NCI-H510A (cell line): ENCODE results near the gene PLXNA3.

ENCODE experiments used
- DNase-seq: peaks from one replicate; lab custom pipeline; 2025; lab: John Stamatoyannopoulos, UW

Gene PLXNA3

DNA sequence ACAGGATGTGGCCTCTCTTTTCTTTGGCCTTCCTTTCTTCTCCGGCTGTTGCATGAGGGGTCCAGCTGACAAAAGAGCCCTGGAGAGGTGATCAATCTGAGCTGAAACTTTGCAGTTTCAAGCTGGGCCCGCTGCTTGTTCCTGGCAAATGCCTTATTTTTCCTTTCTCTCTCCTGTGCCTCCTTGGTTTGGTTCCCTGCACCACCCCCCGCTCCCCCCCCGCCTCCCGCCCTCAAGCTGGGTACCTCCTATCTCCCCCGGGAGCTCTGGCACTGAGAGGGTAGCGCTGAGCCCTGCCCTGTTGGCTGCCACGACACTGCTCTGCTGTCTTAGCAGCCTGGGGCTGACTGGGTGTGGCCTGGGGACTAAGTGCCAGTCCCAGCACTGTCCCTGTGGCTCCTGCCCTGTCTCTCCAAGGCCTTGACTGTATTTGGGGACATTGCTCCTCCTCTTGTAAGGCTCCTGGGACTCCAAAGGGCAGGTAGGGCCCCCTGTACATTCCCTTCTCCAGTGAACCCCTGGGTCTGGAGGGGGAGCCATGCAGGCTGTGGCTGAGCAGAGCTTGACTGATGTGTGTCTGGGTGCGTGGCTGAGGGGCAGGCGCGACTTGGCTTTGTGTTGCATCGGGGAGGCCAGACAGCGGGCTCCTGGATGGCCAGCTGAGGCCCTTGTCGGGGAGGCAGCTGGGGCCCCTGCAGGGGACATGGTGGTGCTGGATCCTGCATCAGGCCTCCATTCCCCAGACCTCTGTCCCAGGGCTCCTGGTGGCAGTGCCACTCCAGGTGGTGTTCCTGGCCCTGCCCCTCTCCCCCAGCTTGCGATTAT is 1.1 kb downstream of the PLXNA3 start:
- no peak for DNase-seq

DNA sequence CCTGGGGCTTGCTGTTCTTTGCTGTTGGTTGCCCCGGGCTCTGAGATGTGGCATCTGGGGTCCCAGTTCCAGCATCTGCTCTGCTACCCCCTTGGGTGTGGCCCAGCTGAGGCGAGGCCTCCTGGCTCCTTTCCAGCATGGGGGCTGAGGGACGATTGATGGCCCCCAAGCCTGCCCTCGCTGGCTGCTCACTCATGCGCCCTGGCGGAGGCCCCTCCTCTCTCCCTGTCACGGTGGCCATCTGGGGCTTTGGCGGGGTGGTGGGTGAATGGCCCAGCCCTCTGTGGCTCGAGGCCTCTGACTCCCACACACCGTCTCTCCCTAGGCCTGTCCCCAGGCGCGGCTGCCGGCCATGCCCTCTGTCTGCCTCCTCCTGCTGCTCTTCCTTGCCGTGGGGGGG is 1.8 kb downstream of the PLXNA3 start:
- no peak for DNase-seq

DNA sequence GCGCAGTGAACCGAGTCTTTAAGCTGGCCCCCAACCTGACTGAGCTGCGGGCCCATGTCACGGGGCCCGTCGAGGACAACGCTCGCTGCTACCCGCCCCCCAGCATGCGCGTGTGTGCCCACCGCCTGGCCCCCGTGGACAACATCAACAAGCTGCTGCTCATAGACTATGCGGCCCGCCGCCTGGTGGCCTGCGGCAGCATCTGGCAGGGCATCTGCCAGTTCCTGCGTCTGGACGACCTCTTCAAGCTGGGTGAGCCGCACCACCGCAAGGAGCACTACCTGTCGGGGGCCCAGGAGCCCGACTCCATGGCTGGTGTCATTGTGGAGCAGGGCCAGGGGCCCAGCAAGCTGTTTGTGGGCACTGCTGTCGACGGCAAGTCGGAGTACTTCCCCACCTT is 2.2 kb downstream of the PLXNA3 start:
- DNase-seq, result no peak

DNA sequence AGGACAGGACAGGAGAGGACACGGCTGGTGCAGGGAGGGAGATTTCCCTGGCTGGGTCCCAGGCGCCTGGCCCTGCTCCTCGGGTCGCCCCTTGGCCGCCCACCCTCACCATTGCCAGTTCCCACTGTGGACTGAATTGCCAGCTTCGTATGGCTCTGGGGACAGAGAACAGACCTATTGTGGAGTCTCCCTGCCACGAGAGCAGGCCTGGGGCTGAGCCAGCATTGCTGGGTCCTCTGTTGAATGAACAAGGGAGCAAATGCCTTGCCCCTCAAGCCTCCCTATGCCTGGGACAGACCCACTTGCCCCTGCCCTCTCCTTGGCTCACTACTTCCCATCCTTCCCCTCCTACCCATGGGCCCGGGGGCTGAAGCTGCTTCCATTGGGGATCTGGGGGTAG is 4.3 kb downstream of the PLXNA3 start:
- no peak for DNase-seq

DNA sequence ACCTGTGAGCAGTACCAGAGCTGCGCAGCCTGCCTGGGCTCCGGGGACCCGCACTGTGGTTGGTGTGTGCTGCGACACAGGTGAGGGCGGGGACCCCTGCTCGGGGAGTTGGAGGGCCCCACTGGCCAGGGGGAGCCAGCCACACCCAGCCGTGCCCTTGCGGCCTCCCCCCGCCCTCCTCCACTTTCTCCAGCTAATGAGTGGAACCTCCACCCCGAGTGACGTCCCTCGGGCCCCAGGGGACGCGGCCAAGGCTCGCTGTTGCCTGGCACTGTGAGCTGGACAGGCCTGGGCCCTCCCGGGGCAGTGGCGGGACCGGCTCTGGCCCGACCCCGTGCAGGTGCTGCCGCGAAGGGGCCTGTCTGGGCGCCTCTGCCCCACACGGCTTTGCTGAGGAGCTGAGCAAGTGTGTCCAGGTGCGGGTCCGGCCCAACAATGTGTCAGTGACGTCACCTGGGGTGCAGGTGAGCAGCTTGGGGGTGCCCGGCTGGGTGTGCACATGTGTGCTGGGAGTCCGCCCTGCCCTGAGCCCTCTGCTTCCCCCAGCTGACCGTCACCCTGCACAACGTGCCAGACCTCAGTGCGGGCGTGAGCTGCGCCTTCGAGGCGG is 5.6 kb downstream of the PLXNA3 start:
- DNase-seq, result no peak

DNA sequence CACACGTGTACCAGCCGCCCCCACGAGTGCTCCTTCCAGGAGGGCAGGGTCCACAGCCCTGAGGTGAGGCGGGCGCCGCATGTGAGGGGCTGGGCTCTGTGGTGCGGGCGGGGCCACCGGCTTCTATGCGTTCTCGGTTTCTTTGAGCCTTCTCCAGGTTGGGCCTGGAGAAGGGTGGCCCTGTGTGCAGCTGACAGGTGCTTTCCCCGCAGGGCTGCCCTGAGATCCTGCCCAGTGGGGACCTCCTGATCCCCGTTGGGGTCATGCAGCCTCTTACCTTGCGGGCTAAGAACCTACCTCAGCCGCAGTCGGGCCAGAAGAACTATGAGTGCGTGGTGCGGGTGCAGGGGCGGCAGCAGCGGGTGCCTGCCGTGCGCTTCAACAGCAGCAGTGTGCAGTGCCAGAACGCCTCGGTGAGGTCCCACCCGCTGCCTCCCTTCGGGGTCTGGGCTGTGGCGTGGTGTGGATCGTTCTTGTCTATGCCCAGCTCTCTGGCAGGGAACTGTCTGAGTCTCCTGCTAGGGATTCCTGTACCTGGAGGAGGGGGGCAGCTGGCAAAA is 6.8 kb downstream of the PLXNA3 start:
- DNase-seq, result no peak

DNA sequence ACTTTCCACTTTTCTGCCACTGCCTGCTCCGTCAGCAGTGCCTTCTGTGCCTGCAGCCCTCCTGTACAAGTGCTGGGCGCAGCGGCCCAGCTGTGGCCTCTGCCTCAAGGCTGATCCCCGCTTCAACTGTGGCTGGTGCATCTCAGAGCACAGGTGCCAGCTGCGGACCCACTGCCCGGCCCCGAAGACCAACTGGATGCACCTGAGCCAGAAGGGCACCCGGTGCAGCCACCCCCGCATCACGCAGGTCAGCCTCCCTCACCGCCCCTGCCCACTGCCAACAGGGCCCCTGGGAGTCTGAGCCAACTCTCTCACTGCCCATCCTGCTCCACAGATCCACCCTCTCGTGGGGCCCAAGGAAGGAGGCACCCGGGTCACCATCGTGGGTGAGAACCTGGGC is 7.5 kb downstream of the PLXNA3 start:
- no peak for DNase-seq

DNA sequence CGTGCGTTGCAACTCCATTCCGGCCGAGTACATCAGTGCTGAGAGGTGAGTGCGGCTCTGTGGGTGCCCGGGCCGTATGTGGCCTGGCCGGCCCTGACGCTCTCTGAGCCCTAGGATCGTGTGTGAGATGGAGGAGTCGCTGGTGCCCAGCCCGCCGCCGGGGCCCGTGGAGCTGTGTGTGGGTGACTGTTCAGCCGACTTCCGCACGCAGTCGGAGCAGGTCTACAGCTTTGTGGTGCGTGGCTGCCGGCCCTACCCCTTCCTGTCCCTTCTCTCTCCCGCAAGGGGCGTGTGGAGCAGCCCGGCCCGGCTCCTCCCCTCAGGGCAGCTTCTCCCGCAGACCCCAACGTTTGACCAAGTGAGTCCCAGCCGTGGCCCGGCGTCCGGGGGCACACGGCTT is 8.0 kb downstream of the PLXNA3 start:
- DNase-seq, result no peak

DNA sequence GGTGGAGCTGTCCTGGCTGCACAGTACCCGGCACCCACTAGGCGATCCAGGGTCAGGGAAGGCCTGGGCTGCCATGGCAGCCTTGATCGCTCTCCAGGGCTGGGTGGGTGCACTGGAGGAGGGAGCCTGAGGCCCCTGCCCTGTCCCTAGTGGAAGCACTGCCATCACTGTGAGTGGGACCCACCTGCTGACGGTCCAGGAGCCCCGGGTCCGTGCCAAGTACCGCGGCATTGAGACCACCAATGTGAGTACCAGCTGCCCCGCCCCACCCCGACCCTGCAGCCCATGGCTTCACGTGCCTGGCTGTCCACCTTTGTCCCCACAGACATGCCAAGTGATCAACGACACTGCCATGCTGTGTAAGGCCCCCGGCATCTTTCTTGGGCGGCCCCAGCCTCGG is 8.8 kb downstream of the PLXNA3 start:
- DNase-seq, result no peak

DNA sequence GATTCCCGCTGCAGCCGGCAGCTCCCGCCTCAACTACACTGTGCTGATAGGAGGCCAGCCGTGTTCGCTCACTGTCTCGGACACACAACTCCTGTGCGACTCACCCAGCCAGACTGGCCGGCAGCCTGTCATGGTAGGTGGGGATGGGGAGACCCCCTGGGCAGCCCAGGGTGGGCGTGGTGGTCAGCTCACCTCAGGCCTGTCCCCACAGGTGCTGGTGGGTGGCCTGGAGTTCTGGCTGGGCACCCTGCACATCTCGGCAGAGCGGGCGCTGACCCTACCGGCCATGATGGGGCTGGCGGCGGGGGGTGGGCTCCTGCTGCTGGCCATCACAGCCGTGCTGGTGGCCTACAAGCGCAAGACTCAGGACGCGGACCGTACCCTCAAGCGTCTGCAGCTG is 9.5 kb downstream of the PLXNA3 start:
- DNase-seq, result no peak

DNA sequence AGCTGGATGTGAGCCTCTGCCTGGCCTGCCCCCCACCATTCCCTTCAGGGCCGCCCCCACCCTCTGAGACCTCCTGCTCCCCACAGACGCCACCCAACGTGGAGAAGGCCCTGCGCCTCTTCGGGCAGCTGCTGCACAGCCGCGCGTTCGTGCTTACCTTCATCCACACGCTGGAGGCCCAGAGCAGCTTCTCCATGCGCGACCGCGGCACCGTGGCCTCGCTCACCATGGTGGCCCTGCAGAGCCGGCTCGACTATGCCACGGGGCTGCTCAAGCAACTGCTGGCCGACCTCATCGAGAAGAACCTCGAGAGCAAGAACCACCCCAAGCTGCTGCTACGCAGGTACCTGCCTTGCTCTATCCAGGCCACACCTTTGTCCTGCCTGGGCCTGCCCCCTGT is 10.1 kb downstream of the PLXNA3 start:
- DNase-seq, result no peak

DNA sequence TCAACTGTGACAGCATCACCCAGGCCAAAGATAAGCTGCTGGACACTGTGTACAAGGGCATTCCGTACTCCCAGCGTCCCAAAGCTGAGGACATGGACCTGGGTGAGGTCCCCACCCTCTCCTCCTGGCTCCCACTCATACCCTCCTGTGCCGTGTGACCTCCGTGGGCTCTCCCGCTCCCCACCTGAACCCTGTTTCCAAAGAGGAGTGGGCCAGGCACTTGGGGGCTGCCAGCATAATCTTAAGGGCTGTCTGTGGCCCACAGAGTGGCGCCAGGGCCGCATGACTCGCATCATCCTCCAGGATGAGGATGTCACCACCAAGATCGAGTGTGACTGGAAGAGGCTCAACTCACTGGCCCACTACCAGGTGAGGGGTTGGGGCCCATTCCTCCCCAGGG is 11.0 kb downstream of the PLXNA3 start:
- no peak for DNase-seq

DNA sequence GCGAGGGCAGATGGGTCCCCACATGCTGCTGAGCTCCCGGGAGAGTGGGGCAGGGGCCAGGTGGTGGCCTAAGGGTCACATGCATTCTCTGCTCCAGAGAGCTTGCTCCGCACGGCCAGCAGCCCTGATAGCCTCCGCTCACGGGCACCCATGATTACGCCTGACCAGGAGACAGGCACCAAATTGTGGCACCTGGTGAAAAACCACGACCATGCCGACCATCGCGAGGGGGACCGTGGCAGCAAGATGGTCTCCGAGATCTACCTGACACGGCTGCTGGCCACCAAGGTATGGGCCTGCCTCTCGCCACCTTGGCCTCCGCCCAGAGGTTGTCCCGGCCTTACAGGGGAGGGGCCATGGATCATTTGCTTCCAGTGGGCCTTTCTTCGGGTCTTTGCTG is 11.8 kb downstream of the PLXNA3 start:
- DNase-seq, result no peak

DNA sequence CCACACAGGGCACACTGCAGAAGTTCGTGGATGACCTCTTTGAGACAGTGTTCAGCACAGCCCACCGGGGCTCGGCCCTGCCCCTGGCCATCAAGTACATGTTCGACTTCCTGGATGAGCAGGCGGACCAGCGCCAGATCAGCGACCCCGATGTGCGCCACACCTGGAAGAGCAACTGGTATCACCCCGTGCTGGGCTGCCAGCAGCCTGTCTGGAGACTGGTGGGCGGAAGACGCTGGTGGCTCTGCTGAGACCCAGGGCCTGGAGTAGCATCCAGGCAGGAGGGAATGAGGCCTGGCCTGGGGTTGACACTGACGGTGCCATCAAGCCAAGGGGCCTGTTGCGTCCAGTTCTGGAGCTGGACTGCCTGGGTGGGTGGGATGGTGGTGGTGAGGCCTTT is 12.4 kb downstream of the PLXNA3 start:
- no peak for DNase-seq

DNA sequence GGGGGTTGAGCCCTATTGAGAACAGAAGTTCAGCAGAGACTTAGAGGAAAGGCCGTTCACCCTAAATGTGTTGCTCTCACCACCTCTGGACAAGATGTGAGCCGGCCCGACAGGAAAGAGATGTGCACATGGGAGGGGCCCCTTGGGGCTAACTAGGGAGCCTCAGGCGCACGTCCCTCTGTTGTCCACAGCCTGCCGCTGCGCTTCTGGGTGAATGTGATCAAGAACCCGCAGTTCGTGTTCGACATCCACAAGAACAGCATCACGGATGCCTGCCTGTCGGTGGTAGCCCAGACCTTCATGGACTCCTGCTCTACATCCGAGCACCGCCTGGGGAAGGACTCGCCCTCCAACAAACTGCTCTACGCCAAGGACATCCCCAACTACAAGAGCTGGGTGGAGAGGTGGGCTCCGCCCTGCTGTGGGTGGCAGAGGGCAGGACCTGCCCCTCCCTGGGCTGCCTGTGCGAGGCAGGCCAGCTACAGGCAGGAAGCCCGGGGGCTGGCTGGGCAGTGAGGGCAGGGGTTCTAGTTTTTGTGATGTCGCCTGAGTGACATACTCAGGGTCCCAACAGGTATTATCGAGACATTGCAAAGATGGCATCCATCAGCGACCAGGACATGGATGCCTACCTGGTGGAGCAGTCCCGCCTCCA is 13.0 kb downstream of the PLXNA3 start:
- DNase-seq, result no peak

DNA sequence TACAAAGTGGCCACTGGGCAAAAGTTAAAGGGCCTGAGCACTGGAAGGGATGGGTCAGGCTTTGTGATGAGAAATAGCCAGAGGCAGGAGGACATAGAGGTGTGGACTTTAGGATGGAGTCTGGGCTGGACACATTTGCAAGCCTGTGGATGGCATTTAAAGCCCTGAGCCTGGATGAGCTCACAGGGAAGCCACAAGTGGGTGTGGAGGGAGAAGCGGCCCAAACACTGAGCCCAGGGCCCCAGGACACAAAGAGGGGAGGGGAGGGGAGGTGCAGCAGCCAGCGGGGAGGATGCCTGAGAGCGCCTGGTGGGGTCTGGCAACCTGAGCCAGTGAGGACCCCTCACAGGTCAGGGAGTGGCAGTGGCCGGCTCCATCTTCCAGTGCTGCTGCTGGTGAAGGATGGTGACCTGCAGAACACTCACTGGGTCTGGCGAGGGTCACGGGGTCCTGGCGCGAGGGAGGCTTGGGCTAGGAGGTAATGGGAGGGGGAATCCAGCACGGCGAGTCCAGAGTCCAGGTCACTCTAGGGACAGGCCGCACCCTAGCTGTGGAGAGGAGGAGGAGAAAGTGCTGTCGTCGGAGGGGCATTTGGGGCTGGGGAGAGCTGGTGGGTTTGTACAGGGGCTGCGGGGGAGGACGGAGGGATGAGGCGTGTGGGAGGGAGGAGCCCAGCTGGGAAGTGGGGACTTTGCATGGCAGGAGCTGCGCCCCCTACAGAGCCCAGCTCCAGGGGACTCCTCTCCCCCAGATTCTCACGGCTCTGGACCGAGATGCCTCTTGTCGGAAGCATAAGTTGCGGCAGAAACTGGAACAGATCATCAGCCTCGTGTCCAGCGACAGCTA is 14.0 kb downstream of the PLXNA3 start:
- DNase-seq, result no peak

DNA sequence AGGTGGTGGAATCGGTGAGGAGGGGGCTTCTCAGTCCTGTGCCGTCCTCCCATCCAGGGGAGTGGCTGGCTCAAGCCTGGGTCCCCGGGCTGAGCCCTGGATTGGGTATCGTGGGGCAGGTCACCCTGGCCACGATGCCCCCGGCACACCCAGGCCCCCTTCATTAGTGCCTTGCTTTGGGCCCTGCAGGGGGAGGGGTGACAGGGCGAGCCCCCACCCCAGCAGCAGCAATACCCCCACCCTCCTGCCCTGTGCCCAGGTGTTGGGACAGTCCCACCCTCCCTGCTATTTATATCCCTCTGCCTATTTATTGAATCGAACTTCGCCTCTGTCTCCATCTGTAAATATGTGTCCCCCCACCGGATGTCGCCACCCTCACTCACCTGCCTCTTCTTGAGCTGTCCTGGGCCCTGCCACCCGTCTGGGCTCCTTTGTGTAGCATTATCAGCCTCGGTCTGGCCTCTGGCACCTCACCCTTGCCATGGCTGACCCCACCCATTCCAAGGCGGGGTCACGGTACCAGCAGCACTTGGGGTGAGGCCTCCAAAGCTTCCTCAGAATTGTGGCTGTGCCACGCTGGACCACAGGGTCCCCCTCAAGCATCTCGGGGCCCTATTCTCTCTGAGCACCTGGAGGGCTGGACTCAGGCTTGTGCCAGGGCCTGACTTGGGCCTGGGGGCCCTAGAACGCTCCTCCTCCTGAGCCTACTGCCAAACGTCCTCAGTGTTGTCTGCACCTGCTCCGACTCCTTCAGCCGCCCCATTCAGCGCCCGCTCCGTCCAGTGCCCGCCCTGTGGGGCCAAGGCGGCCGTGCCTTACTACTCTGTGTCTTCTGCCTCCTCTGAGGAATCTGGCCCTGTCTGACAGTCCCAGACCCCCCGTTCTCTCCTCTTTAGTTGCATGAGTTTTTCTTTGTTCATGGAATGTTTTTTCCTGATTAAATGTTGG is 14.9 kb downstream of the PLXNA3 start:
- no peak for DNase-seq

DNA sequence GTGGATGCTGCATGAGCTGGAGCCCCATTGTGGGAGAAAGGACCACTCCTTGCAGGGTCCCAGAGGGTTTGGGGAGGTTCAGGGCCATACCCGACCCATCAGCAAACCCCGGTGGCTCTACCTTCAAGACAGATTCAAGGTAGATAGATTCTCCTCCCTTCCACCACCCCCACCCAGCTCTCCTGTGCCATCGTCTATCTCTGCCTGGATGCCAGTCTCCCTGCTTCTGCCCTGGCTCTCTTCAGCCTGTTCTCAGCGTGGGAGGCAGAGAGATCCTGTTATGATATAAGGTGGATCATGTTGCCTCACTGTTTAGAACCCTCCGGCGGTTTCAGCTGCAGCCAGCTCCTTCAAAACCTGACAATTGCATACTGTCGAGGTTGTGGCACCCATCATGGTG is 15.6 kb downstream of the PLXNA3 start:
- no peak for DNase-seq

DNA sequence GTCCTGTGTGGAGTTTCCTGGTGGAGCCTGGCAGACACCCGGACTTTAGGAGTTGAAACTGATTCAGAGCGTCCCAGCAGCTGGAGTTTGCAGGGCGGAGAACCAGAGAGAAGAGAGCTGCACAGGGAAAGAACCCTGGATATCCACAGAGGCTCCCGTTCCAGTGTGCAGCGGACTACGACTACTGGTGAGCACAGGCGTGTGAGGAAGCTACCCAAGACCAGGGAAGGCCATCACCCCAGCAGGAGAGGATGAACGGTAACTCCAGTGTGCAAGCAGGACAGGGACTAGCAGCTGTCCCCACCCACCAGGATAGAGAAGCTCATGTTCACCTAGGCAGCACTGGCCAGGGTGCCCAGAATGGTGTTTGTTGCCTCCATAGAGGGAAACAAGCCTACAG is 18.7 kb downstream of the PLXNA3 start:
- DNase-seq, result no peak

DNA sequence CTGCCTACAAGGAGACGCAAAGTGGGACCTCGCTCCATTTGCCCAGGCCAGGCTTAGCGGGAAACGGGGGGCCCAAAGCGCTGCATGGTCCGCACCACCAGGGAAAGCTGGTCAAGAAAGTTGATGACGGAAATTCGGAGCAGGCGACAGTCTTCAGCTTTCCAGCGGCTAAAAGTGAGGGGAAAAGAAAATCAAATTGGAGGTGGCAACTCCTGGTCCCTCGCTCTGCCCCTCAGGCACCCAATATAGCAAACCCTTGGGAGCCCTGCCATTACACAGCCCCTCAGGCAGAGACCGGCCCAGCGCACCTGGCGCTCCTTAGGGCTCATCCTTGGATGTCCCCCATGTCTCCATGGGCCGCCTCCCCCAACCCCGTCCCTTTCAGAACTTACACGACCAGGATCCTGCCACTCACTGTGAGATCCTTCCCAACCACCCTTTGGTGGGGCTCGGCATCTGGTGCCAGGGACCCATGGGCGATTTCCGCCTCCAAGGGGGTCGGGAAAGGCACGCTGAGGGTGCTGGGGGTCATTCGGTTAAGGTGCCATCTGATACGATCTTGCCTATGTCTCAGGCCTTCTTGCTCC is 19.9 kb downstream of the PLXNA3 start:
- DNase-seq, result no peak
